Naive thymus-derived CD4-positive, alpha-beta T cell (primary cell): Measurements from ENCODE around the gene KDM6A. TPM values are rescaled to one million over a fixed set of nuclear protein-coding genes. Genes with fewer than 3 reads are reported as not detected.

ENCODE experiments used
- ATAC-seq: fragments of 150-1000 bp; cut with Tn5 transposase; 2 replicates; pipeline ENCODE4 v1.10.0; 2021; ENCODE audit warnings: mild to moderate bottlenecking, moderate library complexity
- CTCF ChIA-PET: fragments of 350-600 bp; sonication (Branson Sonifier 250); formaldehyde crosslinking; loops from one replicate; lab custom pipeline; 2021; ENCODE audit warnings: antibody characterized with exemption; lab: Charles Lee
- POLR2A ChIA-PET: fragments of 350-600 bp; sonication (Branson Sonifier 250); formaldehyde crosslinking; loops from one replicate; lab custom pipeline; 2021; ENCODE audit warnings: antibody characterized with exemption, inconsistent platforms; lab: Charles Lee
- DNase-seq, 9 donors: peaks; one replicate each; pipeline versions ENCODE4 v3.0.0 to v3.0.0-alpha.2; 2020 to 2022; ENCODE audit warnings: mixed read lengths in 1 of 9
- H3K27ac ChIP-seq: one replicate; pipeline ENCODE4 v1.7.0; 2013; ENCODE audit warnings: mild to moderate bottlenecking, low read depth, low read length, moderate library complexity
- H3K27me3 ChIP-seq, 2 donors: one replicate each; pipeline ENCODE4 v1.7.0; 2013; ENCODE audit warnings: low read length in 2 of 2, mild to moderate bottlenecking in 2 of 2, moderate library complexity in 2 of 2; ENCODE audit not compliant: control insufficient read depth in 2 of 2, insufficient read depth in 2 of 2
- H3K36me3 ChIP-seq, 3 experiments: 1 replicate in 2 of 3; 2 replicates in 1 of 3; pipeline ENCODE4 v1.7.0; 2013; ENCODE audit warnings: low read length in 3 of 3, mild to moderate bottlenecking in 3 of 3, moderate library complexity in 1 of 3; ENCODE audit not compliant: insufficient read depth in 3 of 3, control insufficient read depth in 2 of 3
- H3K4me1 ChIP-seq, 2 donors: one replicate each; pipeline ENCODE4 v1.7.0; 2013; ENCODE audit warnings: low read length in 2 of 2, mild to moderate bottlenecking in 2 of 2, moderate library complexity in 1 of 2; ENCODE audit not compliant: control insufficient read depth in 2 of 2, insufficient read depth in 2 of 2
- H3K4me3 ChIP-seq: 2 replicates; pipeline ENCODE4 v1.7.0; 2013; ENCODE audit warnings: mild to moderate bottlenecking, low read length
- H3K9me3 ChIP-seq, 3 experiments: 1 replicate in 2 of 3; 2 replicates in 1 of 3; pipeline ENCODE4 v1.7.0; 2013; ENCODE audit warnings: low read length in 3 of 3; ENCODE audit not compliant: control insufficient read depth in 2 of 3
- H3K27ac Mint-ChIP-seq, 9 donors: one replicate each; pipeline ENCODE4 v1.8.0; 2020 to 2022; ENCODE audit warnings: mixed read lengths in 9 of 9, mild to moderate bottlenecking in 8 of 9, moderate library complexity in 5 of 9, inconsistent platforms in 2 of 9
- H3K27me3 Mint-ChIP-seq, 5 donors: one replicate each; pipeline ENCODE4 v1.8.0; 2021 to 2022; ENCODE audit warnings: mixed read lengths in 5 of 5, mild to moderate bottlenecking in 1 of 5
- H3K36me3 Mint-ChIP-seq, 5 donors: one replicate each; pipeline ENCODE4 v1.8.0; 2020 to 2022; ENCODE audit warnings: mixed read lengths in 5 of 5, mild to moderate bottlenecking in 3 of 5, inconsistent platforms in 1 of 5
- H3K4me1 Mint-ChIP-seq, 7 donors: one replicate each; pipeline ENCODE4 v1.8.0; 2020 to 2022; ENCODE audit warnings: mixed read lengths in 7 of 7, mild to moderate bottlenecking in 3 of 7, inconsistent platforms in 1 of 7
- H3K4me3 Mint-ChIP-seq, 10 donors: one replicate each; pipeline ENCODE4 v1.8.0; 2020 to 2022; ENCODE audit warnings: mild to moderate bottlenecking in 10 of 10, mixed read lengths in 10 of 10, moderate library complexity in 6 of 10, inconsistent platforms in 2 of 10
- H3K9me3 Mint-ChIP-seq, 11 donors: one replicate each; pipeline ENCODE4 v1.8.0; 2020 to 2022; ENCODE audit warnings: mixed read lengths in 11 of 11, mild to moderate bottlenecking in 4 of 11, inconsistent platforms in 1 of 11, moderate library complexity in 1 of 11
- intact Hi-C, 2 donors: fragments of 100-400 bp; cut with micrococcal nuclease; formaldehyde crosslinking; loops; one replicate each; pipeline ENCODE4 v1.15.1; 2023
- polyA plus RNA-seq, 2 donors: library from polyadenylated mRNA; unstranded; fragments of 300-500 nt; fragmentation: Illumina TruSeq; gene quantifications; one replicate each; pipeline ENCODE4 v1.2.3, GENCODE V29; 2021
- total RNA-seq, 6 experiments: library from RNA in 5 of 6; stranded (reverse) in 5 of 6; gene quantifications; 1 replicate in 5 of 6; 2 replicates in 1 of 6; pipeline ENCODE4 v1.2.3 and lab custom pipeline; 2021 to 2026

Gene KDM6A
- total and polyA plus RNA-seq, 7 experiments from 2014 or later: 17.9 to 55.6 (median 46.9) TPM

- H3K4me3 ChIP-seq: no peak overlapping the region
- no peaks in the 10 kb centered on the region for H3K9me3 ChIP-seq
- POLR2A ChIA-PET: no interaction called here
- H3K27ac ChIP-seq: no peak overlapping the region
- no peak for DNase-seq
- H3K27me3 ChIP-seq: no peaks in the 10 kb centered on the region
- H3K4me1 ChIP-seq: no peaks in the 10 kb centered on the region
- CTCF ChIA-PET: no interaction called here
- intact Hi-C loops: no loop called here
- H3K4me3 Mint-ChIP-seq: peak overlapping the region in 6 of 10 donors; percentile 7 to 74 (median 32)
- no peaks in the 10 kb centered on the region for H3K27me3 Mint-ChIP-seq
- peaks cover 23 to 92% (median 63%) of the 10 kb centered on the region in 7 donors for H3K4me1 Mint-ChIP-seq
- peaks cover 0 to 13% (median 4%) of the 10 kb centered on the region in 5 donors for H3K36me3 Mint-ChIP-seq
- H3K36me3 ChIP-seq: no peaks in the 10 kb centered on the region
- H3K27ac Mint-ChIP-seq: no peak overlapping the region
- H3K9me3 Mint-ChIP-seq: peaks cover 0 to 2% (median 0%) of the 10 kb centered on the region in 11 donors
- ATAC-seq: no peak
These were observed 79.5 kb downstream of the KDM6A start for GRCh38 chrX:44952329-44953027.

GRCh38 chrX:44953734-44954502 is 80.9 kb downstream of the KDM6A start:
- ChIA-PET POLR2A (no interaction called here), CTCF (interaction anchor here (1.0 kb wide), 1 partner anchor 33 kb away, joined by 3 read pairs; no protein-coding TSS in a partner anchor)
- Mint-ChIP-seq H3K27me3 (no peaks in the 10 kb centered on the region), H3K4me1 (peaks cover 16 to 94% (median 57%) of the 10 kb centered on the region in 7 donors), H3K9me3 (peaks cover 0 to 2% (median 0%) of the 10 kb centered on the region in 11 donors), H3K36me3 (peaks cover 0 to 13% (median 4%) of the 10 kb centered on the region in 5 donors), H3K4me3 (peak overlapping the region in 6 of 10 donors; percentile 16 to 76 (median 31)), H3K27ac (peak overlapping the region in 5 of 9 donors; percentile 9 to 71 (median 55))
- Histone ChIP-seq H3K27me3 (no peaks in the 10 kb centered on the region), H3K27ac (no peak overlapping the region), H3K4me1 (no peaks in the 10 kb centered on the region), H3K9me3 (no peaks in the 10 kb centered on the region), H3K36me3 (no peaks in the 10 kb centered on the region), H3K4me3 (no peak overlapping the region)
- intact Hi-C loops: no loop called here
- DNase-seq (no peak), ATAC-seq (no peak)

- ATAC-seq (no peak), DNase-seq (no peak)
- Mint-ChIP-seq H3K9me3 (peaks cover 0 to 2% (median 0%) of the 10 kb centered on the region in 11 donors), H3K27me3 (no peaks in the 10 kb centered on the region), H3K27ac (peak overlapping the region in 8 of 9 donors; percentile 9 to 71 (median 58)), H3K4me3 (peak overlapping the region in 9 of 10 donors; percentile 0 to 76 (median 31)), H3K4me1 (peaks cover 19 to 94% (median 60%) of the 10 kb centered on the region in 7 donors), H3K36me3 (peaks cover 0 to 13% (median 4%) of the 10 kb centered on the region in 5 donors)
- H3K4me3 ChIP-seq: no peak overlapping the region
- no peaks in the 10 kb centered on the region for H3K27me3 ChIP-seq
- CTCF ChIA-PET: interaction anchor here (1.0 kb wide), 1 partner anchor 33 kb away, joined by 3 read pairs; no protein-coding TSS in a partner anchor
- POLR2A ChIA-PET: no interaction called here
- H3K9me3 ChIP-seq: no peaks in the 10 kb centered on the region
- no peak overlapping the region for H3K27ac ChIP-seq
- intact Hi-C loops: no loop called here
- H3K36me3 ChIP-seq: no peaks in the 10 kb centered on the region
- no peaks in the 10 kb centered on the region for H3K4me1 ChIP-seq
These were observed 81.6 kb downstream of the KDM6A start for GRCh38 chrX:44954562-44954961.

GRCh38 chrX:44957848-44958247 is 84.9 kb downstream of the KDM6A start:
- Histone ChIP-seq H3K4me1 (peaks cover 0 to 6% of the 10 kb centered on the region in 2 donors), H3K36me3 (no peaks in the 10 kb centered on the region), H3K27ac (no peak overlapping the region), H3K9me3 (no peaks in the 10 kb centered on the region), H3K27me3 (no peaks in the 10 kb centered on the region), H3K4me3 (no peak overlapping the region)
- ATAC-seq (no peak), DNase-seq (no peak)
- Mint-ChIP-seq H3K9me3 (peaks cover 0 to 1% (median 0%) of the 10 kb centered on the region in 11 donors), H3K4me1 (peaks cover 18 to 92% (median 66%) of the 10 kb centered on the region in 7 donors), H3K27ac (no peak overlapping the region), H3K27me3 (no peaks in the 10 kb centered on the region), H3K36me3 (peaks cover 0 to 19% (median 3%) of the 10 kb centered on the region in 5 donors), H3K4me3 (peak overlapping the region in 1 of 10 donors; percentile 48)
- intact Hi-C loops: no loop called here
- ChIA-PET POLR2A (no interaction called here), CTCF (no interaction called here)

DNA sequence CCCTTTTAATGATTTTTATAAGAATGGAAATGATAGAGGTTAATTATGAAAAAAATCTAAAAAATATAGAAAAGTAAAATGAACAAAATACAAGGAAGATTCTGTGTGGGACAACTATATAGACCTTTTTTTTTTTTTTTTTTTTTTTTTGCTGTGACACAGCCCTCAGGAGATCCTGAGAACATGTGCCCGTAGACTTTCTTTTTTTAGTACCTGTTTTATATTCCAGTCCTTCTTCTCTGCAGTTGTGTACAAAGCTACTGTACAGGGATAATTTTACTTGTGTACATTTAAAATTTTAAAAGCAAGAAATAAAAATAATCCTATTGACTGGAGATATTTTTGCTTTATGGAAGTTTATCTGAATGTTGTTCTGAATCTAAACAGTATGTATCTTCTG is 85.5 kb downstream of the KDM6A start:
- H3K27me3 ChIP-seq: no peaks in the 10 kb centered on the region
- peaks cover 0 to 4% (median 0%) of the 10 kb centered on the region in 3 experiments for H3K36me3 ChIP-seq
- peaks cover 20 to 92% (median 67%) of the 10 kb centered on the region in 7 donors for H3K4me1 Mint-ChIP-seq
- POLR2A ChIA-PET: no interaction called here
- H3K4me1 ChIP-seq: peaks cover 0 to 6% of the 10 kb centered on the region in 2 donors
- no peak overlapping the region for H3K4me3 ChIP-seq
- peaks cover 3 to 25% (median 6%) of the 10 kb centered on the region in 5 donors for H3K36me3 Mint-ChIP-seq
- CTCF ChIA-PET: no interaction called here
- H3K27ac Mint-ChIP-seq: peak overlapping the region in 1 of 9 donors; percentile 29
- no peaks in the 10 kb centered on the region for H3K9me3 ChIP-seq
- H3K27ac ChIP-seq: no peak overlapping the region
- ATAC-seq: no peak
- peaks cover 0 to 1% (median 0%) of the 10 kb centered on the region in 11 donors for H3K9me3 Mint-ChIP-seq
- no peak for DNase-seq
- intact Hi-C loops: no loop called here
- H3K4me3 Mint-ChIP-seq: peak overlapping the region in 4 of 10 donors; percentile 9 to 48 (median 30)
- H3K27me3 Mint-ChIP-seq: no peaks in the 10 kb centered on the region

- H3K36me3 Mint-ChIP-seq: peaks cover 7 to 52% (median 19%) of the 10 kb centered on the region in 5 donors
- H3K27ac Mint-ChIP-seq: peak overlapping the region in 4 of 9 donors; percentile 30 to 71 (median 55)
These were observed 89.0 kb downstream of the KDM6A start for GRCh38 chrX:44961817-44962607.

More at GRCh38 chrX:44961817-44962607, 89.0 kb downstream of the KDM6A start:
- Mint-ChIP-seq H3K9me3 (peaks cover 0 to 3% (median 0%) of the 10 kb centered on the region in 11 donors), H3K27me3 (no peaks in the 10 kb centered on the region), H3K4me3 (peak overlapping the region in 4 of 10 donors; percentile 6 to 53 (median 20)), H3K4me1 (peaks cover 22 to 91% (median 63%) of the 10 kb centered on the region in 7 donors)
- no peak overlapping the region for H3K4me3 ChIP-seq
- intact Hi-C loops: no loop called here
- DNase-seq: no peak
- ATAC-seq: no peak
- H3K27ac ChIP-seq: no peak overlapping the region
- peaks cover 0 to 6% (median 0%) of the 10 kb centered on the region in 3 experiments for H3K36me3 ChIP-seq
- H3K4me1 ChIP-seq: peaks cover 0 to 6% of the 10 kb centered on the region in 2 donors
- H3K27me3 ChIP-seq: no peaks in the 10 kb centered on the region
- H3K9me3 ChIP-seq: no peaks in the 10 kb centered on the region
- CTCF ChIA-PET: no interaction called here
- POLR2A ChIA-PET: no interaction called here
